CD4-positive, alpha-beta memory T cell (primary cell): Measurements from ENCODE around the gene UTS2B. TPM values are rescaled to one million over a fixed set of nuclear protein-coding genes. Genes with fewer than 3 reads are reported as not detected.

Experiments
- CTCF ChIA-PET: fragments of 350-600 bp; sonication (Branson Sonifier 250); formaldehyde crosslinking; loops from one replicate; lab custom pipeline; 2021; ENCODE audit warnings: inconsistent platforms; ENCODE audit not compliant: partially characterized antibody; lab: Charles Lee
- POLR2A ChIA-PET: fragments of 350-600 bp; sonication (Branson Sonifier 250); formaldehyde crosslinking; loops from one replicate; lab custom pipeline; 2021; ENCODE audit not compliant: partially characterized antibody; lab: Charles Lee
- DNase-seq, 5 donors: peaks; one replicate each; pipeline versions ENCODE4 v3.0.0 to v3.0.0-alpha.2; 2020 to 2022; ENCODE audit warnings: mixed read lengths in 1 of 5
- H3K27ac ChIP-seq: one replicate; pipeline ENCODE4 v1.7.0; 2013; ENCODE audit warnings: low read depth, low read length
- H3K27me3 ChIP-seq: 2 replicates; pipeline ENCODE4 v1.7.0; 2013; ENCODE audit warnings: mild to moderate bottlenecking, low read length, moderate library complexity; ENCODE audit not compliant: insufficient read depth
- H3K36me3 ChIP-seq: 2 replicates; pipeline ENCODE4 v1.7.0; 2013; ENCODE audit warnings: mild to moderate bottlenecking, low read length, moderate library complexity; ENCODE audit not compliant: insufficient read depth
- H3K4me1 ChIP-seq: 2 replicates; pipeline ENCODE4 v1.7.0; 2013; ENCODE audit warnings: mild to moderate bottlenecking, low read length, moderate library complexity; ENCODE audit not compliant: insufficient read depth
- H3K4me3 ChIP-seq, 2 donors: one replicate each; pipeline ENCODE4 v1.7.0; 2013; ENCODE audit warnings: low read length in 2 of 2, mild to moderate bottlenecking in 1 of 2
- H3K9me3 ChIP-seq, 2 donors: one replicate each; pipeline ENCODE4 v1.7.0; 2013; ENCODE audit warnings: low read length in 2 of 2, control low read depth in 1 of 2; ENCODE audit not compliant: control insufficient read depth in 1 of 2
- H3K27ac Mint-ChIP-seq, 7 donors: one replicate each; pipeline ENCODE4 v1.8.0; 2020 to 2021; ENCODE audit warnings: mixed read lengths in 7 of 7, mild to moderate bottlenecking in 6 of 7, inconsistent platforms in 3 of 7, moderate library complexity in 3 of 7
- H3K27me3 Mint-ChIP-seq, 2 donors: one replicate each; pipeline ENCODE4 v1.8.0; 2020 to 2021; ENCODE audit warnings: mixed read lengths in 2 of 2
- H3K36me3 Mint-ChIP-seq, 2 donors: one replicate each; pipeline ENCODE4 v1.8.0; 2020 to 2021; ENCODE audit warnings: mixed read lengths in 2 of 2, inconsistent platforms in 1 of 2, mild to moderate bottlenecking in 1 of 2
- H3K4me1 Mint-ChIP-seq, 4 donors: one replicate each; pipeline ENCODE4 v1.8.0; 2020 to 2021; ENCODE audit warnings: mixed read lengths in 4 of 4, mild to moderate bottlenecking in 1 of 4
- H3K4me3 Mint-ChIP-seq, 8 donors: one replicate each; pipeline ENCODE4 v1.8.0; 2020 to 2021; ENCODE audit warnings: mixed read lengths in 8 of 8, mild to moderate bottlenecking in 7 of 8, moderate library complexity in 6 of 8, inconsistent platforms in 3 of 8
- H3K9me3 Mint-ChIP-seq, 8 donors: one replicate each; pipeline ENCODE4 v1.8.0; 2020 to 2021; ENCODE audit warnings: mixed read lengths in 8 of 8, mild to moderate bottlenecking in 5 of 8, inconsistent platforms in 3 of 8, moderate library complexity in 1 of 8
- intact Hi-C: fragments of 100-400 bp; cut with micrococcal nuclease; formaldehyde crosslinking; loops from one replicate; pipeline ENCODE4 v1.15.1; 2023
- polyA plus RNA-seq, 2 donors: library from polyadenylated mRNA; unstranded; fragments of 300-500 nt; fragmentation: Illumina TruSeq; gene quantifications; one replicate each; pipeline ENCODE4 v1.2.3, GENCODE V29; 2021
- total RNA-seq, 2 experiments: library from RNA; stranded (reverse); gene quantifications; one replicate each; pipeline ENCODE4 v1.2.3, GENCODE V29; 2021

The UTS2B gene
- total and polyA plus RNA-seq, 4 experiments from 2014 or later, result not detected

DNA sequence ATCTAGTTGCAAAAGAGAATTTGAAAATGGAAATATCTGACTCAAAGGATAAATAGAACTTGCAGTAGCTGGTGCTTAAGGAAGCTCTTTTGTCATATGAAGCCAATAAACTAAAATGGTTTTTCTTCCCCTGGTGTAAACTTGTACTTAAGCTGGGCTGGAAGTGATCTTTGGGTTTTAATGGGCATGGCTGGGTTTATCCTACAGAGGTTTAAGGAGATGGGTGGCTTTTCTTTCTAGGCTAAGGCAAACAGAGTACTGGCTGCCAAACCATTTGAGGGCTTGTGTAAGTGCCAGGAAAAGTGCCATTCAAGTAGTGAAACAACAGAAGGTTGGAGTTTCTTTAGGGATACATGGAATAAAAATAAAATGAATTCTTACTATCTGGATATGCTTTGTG is 12.1 kb upstream of the UTS2B start:
- intact Hi-C loops, result no loop called here
- no peak overlapping the region for H3K27ac Mint-ChIP-seq
- H3K27me3 Mint-ChIP-seq, result no peaks in the 10 kb centered on the region
- Histone ChIP-seq H3K36me3 (no peaks in the 10 kb centered on the region), H3K4me3 (no peak overlapping the region), H3K27me3 (no peaks in the 10 kb centered on the region), H3K27ac (no peak overlapping the region), H3K9me3 (no peaks in the 10 kb centered on the region), H3K4me1 (no peaks in the 10 kb centered on the region)
- CTCF ChIA-PET, result no interaction called here
- POLR2A ChIA-PET, result no interaction called here
- no peaks in the 10 kb centered on the region for H3K9me3 Mint-ChIP-seq
- DNase-seq, result no peak
- no peaks in the 10 kb centered on the region for H3K36me3 Mint-ChIP-seq
- H3K4me3 Mint-ChIP-seq, result no peak overlapping the region
- H3K4me1 Mint-ChIP-seq, result peaks cover 0 to 15% (median 6%) of the 10 kb centered on the region in 4 donors

DNA sequence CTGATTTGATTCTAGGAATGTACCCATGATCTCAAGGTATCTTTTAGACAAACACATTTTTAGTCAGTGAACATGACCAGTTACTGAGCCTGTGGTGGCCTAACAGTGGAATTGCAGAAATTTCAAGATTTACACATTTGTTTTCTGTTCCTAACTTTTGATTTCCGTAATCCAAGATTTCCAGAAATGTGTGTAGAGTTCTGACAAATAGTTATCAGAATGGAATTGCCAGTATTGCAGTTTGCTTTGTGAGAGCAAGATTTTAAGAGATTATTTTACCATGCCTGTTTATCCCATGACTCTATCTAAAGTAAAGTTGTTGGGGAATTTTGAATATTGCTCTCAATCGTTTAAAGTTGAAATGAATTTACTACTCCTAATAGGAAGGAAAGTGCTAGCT is 11.7 kb upstream of the UTS2B start:
- Mint-ChIP-seq H3K4me3 (no peak overlapping the region), H3K9me3 (no peaks in the 10 kb centered on the region), H3K4me1 (peaks cover 0 to 15% (median 6%) of the 10 kb centered on the region in 4 donors), H3K36me3 (no peaks in the 10 kb centered on the region), H3K27me3 (no peaks in the 10 kb centered on the region), H3K27ac (no peak overlapping the region)
- Histone ChIP-seq H3K9me3 (no peaks in the 10 kb centered on the region), H3K4me3 (no peak overlapping the region), H3K36me3 (no peaks in the 10 kb centered on the region), H3K27ac (no peak overlapping the region), H3K4me1 (no peaks in the 10 kb centered on the region), H3K27me3 (no peaks in the 10 kb centered on the region)
- CTCF ChIA-PET, result no interaction called here
- intact Hi-C loops, result no loop called here
- POLR2A ChIA-PET, result no interaction called here
- DNase-seq, result no peak

DNA sequence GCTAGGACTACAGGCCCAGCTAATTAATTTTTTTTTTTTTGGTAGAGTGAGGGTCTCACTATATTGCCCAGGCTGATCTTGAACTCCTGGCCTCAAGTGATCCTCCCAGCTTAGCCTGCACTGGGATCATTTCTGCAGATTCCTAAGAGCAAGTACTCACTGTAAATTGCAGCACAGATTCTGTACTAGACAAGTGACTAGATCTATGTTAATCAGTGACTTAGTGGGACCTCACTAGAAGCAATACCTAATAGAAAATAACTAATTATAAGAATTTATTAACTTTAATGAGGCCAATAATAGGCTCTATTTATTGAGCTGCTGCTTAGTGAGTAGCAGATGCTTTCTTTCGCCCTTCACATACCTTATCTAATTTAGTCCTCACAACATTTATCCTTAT is 10.6 kb upstream of the UTS2B start:
- Mint-ChIP-seq H3K4me3 (no peak overlapping the region), H3K9me3 (no peaks in the 10 kb centered on the region), H3K27me3 (no peaks in the 10 kb centered on the region), H3K4me1 (peaks cover 0 to 17% (median 6%) of the 10 kb centered on the region in 4 donors), H3K36me3 (no peaks in the 10 kb centered on the region), H3K27ac (no peak overlapping the region)
- Histone ChIP-seq H3K36me3 (no peaks in the 10 kb centered on the region), H3K4me3 (no peak overlapping the region), H3K4me1 (no peaks in the 10 kb centered on the region), H3K27me3 (no peaks in the 10 kb centered on the region), H3K9me3 (no peaks in the 10 kb centered on the region), H3K27ac (no peak overlapping the region)
- ChIA-PET POLR2A (interaction anchor here (0.9 kb wide), 1 partner anchor 18 kb away, joined by 3 read pairs; no protein-coding TSS in a partner anchor), CTCF (no interaction called here)
- intact Hi-C loops, result no loop called here
- DNase-seq, result no peak

DNA sequence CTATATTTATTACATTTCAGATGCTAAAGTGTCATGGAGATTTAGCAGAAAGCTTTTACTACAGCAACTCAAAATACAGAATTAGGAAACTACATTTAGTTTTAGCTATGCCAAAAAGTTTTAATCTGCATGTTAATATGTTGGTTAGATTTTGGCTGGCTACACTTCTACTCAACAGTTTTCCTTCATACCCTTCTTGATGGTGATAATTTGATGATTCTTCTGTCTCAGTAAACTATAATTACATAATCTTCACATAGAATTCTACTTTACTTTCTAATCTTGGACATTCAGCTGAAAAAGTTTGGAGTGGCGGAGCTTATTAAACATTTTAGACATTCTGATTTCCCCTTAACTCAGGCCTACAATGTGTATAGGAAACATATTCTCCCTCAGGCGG is 10.0 kb upstream of the UTS2B start:
- ChIA-PET CTCF (no interaction called here), POLR2A (interaction anchor here (0.9 kb wide), 1 partner anchor 17 kb away, joined by 3 read pairs; no protein-coding TSS in a partner anchor)
- H3K4me1 ChIP-seq, result no peaks in the 10 kb centered on the region
- no peak for DNase-seq
- H3K36me3 ChIP-seq, result no peaks in the 10 kb centered on the region
- Mint-ChIP-seq H3K4me3 (no peak overlapping the region), H3K9me3 (no peaks in the 10 kb centered on the region), H3K36me3 (no peaks in the 10 kb centered on the region), H3K27me3 (no peaks in the 10 kb centered on the region), H3K4me1 (peaks cover 0 to 16% (median 5%) of the 10 kb centered on the region in 4 donors), H3K27ac (no peak overlapping the region)
- H3K4me3 ChIP-seq, result no peak overlapping the region
- H3K27me3 ChIP-seq, result no peaks in the 10 kb centered on the region
- no peaks in the 10 kb centered on the region for H3K9me3 ChIP-seq
- H3K27ac ChIP-seq, result no peak overlapping the region
- intact Hi-C loops, result no loop called here

DNA sequence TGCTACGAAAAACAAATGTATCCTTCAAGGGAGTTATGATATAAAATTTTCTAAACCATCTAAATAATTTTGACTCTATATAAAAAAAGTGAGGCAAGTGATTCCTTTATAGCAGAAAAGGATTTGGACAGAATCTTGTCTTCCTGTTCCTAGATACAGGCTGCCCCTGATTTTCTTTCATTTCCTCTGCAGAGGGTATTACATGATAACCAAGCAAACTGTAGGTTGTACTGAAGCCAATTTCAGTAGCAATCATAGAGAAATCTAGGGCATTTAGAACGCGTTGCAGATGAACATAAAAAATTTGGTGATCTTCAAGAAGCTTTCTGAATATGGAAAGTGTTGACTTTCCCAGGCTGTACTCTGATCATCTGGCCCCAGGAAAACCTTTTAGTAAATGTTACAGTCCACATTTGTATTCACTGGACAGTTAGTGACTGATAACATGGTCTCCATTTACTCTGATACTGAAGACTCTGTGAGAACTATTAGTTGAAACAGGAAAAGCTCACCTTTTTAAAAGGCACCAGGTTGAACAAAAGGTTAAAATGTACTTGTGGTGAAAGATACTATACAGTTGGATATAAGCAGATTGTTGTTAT is 9.1 kb upstream of the UTS2B start:
- no peaks in the 10 kb centered on the region for H3K27me3 Mint-ChIP-seq
- H3K4me1 Mint-ChIP-seq, result peaks cover 0 to 16% (median 2%) of the 10 kb centered on the region in 4 donors
- no peaks in the 10 kb centered on the region for H3K27me3 ChIP-seq
- CTCF ChIA-PET, result no interaction called here
- POLR2A ChIA-PET, result no interaction called here
- intact Hi-C loops, result no loop called here
- no peaks in the 10 kb centered on the region for H3K9me3 Mint-ChIP-seq
- no peaks in the 10 kb centered on the region for H3K36me3 ChIP-seq
- no peak overlapping the region for H3K27ac ChIP-seq
- H3K4me3 ChIP-seq, result no peak overlapping the region
- H3K4me1 ChIP-seq, result no peaks in the 10 kb centered on the region
- H3K4me3 Mint-ChIP-seq, result no peak overlapping the region
- H3K27ac Mint-ChIP-seq, result no peak overlapping the region
- no peak for DNase-seq
- H3K36me3 Mint-ChIP-seq, result no peaks in the 10 kb centered on the region
- no peaks in the 10 kb centered on the region for H3K9me3 ChIP-seq

DNA sequence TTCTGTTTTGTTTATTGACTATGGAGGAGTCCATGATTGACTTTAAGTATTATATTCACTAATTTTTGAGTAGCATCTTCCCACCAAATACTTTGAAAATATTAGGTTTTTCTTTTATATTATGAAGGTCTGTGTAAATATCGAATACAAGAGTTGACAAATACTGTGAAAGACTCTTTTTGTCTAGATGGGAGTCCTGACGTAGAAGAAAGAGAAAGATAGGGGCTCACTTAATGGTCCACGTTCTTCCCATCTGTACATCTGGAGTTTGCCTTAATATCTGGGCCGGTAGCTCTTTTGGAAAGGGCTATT is 7.8 kb upstream of the UTS2B start:
- CTCF ChIA-PET, result interaction anchor here (1.0 kb wide), 1 partner anchor 15 kb away, joined by 3 read pairs; no protein-coding TSS in a partner anchor
- no peaks in the 10 kb centered on the region for H3K27me3 ChIP-seq
- no peaks in the 10 kb centered on the region for H3K9me3 Mint-ChIP-seq
- POLR2A ChIA-PET, result no interaction called here
- no peaks in the 10 kb centered on the region for H3K36me3 Mint-ChIP-seq
- H3K4me3 Mint-ChIP-seq, result no peak overlapping the region
- no peaks in the 10 kb centered on the region for H3K9me3 ChIP-seq
- DNase-seq, result no peak
- peaks cover 6% of the 10 kb centered on the region for H3K4me1 ChIP-seq
- H3K27me3 Mint-ChIP-seq, result no peaks in the 10 kb centered on the region
- H3K27ac Mint-ChIP-seq, result no peak overlapping the region
- intact Hi-C loops, result no loop called here
- no peak overlapping the region for H3K4me3 ChIP-seq
- H3K36me3 ChIP-seq, result no peaks in the 10 kb centered on the region
- H3K4me1 Mint-ChIP-seq, result peaks cover 0 to 15% (median 2%) of the 10 kb centered on the region in 4 donors
- H3K27ac ChIP-seq, result no peak overlapping the region

DNA sequence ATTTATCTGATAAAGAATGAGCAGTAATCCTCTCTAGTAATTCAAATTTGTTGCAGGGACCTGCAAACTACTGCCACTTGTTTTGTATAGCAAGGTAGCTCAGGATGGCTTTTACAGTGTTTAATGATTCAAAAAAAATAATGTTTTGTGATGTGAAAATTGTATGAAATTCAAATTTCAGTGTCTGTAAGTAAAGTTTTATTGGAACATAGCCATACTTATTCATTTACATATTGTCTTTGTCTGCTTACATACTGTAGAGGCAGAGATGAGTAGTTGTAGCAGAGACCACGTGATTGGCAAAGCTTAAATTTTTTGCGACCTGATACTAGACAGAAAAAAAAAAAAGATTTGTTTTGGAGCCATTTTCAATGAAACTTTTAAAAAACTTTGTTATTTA is 6.5 kb upstream of the UTS2B start:
- Mint-ChIP-seq H3K27me3 (no peaks in the 10 kb centered on the region), H3K4me1 (peaks cover 0 to 17% (median 6%) of the 10 kb centered on the region in 4 donors), H3K27ac (no peak overlapping the region), H3K4me3 (no peak overlapping the region), H3K36me3 (no peaks in the 10 kb centered on the region), H3K9me3 (no peaks in the 10 kb centered on the region)
- ChIA-PET POLR2A (no interaction called here), CTCF (no interaction called here)
- Histone ChIP-seq H3K27ac (no peak overlapping the region), H3K4me3 (no peak overlapping the region), H3K9me3 (no peaks in the 10 kb centered on the region), H3K36me3 (no peaks in the 10 kb centered on the region), H3K27me3 (no peaks in the 10 kb centered on the region), H3K4me1 (peaks cover 15% of the 10 kb centered on the region)
- intact Hi-C loops, result no loop called here
- DNase-seq, result no peak
